Activated T-cell treated with anti-CD3 and anti-CD28 coated beads for 48 hours (primary cell): Measurements from ENCODE around the gene GPRIN1.
"Not testable (repeated sequence)": the region's sequence is repeated elsewhere in the genome, so short reads cannot be mapped to it uniquely, and the experiment has no call there.

Experiments used
- DNase-seq: peaks from one replicate; pipeline ENCODE4 v3.0.0-alpha.2; 2020; ENCODE audit warnings: low read depth

Gene GPRIN1

DNA sequence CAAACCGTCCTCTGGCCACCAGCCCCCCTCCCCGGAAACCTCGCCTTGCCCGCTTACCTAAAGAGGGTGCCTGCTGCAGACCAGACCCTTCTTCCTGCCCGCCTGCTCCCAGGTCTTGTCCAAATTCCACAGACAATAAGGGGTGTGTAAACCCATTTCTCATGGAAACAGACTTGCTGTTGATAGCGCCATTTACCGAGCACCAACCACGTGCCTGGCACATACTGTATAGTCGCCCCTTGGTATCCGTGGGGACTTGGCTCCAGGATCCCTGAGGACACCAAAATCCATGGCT, 35.7 kb downstream of the GPRIN1 start:
- DNase-seq = no peak

- DNase-seq = peak; percentile 71
Observed at GRCh38 chr5:176573564-176574296, 36.2 kb downstream of the GPRIN1 start.

DNA sequence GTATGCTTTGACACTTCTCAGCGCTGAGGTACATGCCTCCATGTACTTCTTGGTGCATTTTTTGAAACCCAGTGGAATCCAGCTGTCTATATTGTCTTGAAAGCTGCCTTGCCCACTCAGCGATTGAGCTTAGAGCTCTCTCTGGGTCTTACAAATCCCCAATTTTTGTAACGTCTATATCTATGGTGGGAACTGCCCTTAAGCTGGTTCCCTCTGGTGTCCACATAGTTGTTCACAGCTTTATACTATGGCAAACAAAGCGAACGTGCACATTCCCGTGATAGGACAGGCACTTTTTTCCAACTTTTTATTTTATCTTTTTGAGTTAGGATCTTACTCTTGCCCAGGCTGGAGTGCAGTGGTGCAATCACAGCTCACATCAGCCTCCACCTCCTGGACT, 39.9 kb downstream of the GPRIN1 start:
- DNase-seq = no peak

DNA sequence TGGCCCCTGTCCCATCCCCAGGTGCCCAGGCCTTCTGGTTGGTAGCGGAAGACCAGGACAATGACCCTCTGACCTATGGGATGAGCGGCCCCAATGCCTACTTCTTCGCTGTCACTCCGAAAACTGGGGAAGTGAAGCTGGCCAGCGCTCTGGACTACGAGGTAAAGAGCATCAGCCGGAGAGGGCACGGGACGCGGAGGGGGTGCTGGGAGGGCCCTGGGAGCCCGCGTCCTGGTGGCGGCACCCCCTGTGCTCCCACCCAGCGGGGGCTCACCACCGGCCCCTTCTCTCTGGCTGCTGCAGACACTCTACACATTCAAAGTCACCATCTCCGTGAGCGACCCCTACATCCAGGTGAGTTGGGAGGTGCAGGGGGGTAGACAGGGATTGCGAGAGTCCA, 41.3 kb downstream of the GPRIN1 start:
- DNase-seq = no peak

GRCh38 chr5:176565760-176566288, 44.1 kb downstream of the GPRIN1 start:
- no peak for DNase-seq

DNA sequence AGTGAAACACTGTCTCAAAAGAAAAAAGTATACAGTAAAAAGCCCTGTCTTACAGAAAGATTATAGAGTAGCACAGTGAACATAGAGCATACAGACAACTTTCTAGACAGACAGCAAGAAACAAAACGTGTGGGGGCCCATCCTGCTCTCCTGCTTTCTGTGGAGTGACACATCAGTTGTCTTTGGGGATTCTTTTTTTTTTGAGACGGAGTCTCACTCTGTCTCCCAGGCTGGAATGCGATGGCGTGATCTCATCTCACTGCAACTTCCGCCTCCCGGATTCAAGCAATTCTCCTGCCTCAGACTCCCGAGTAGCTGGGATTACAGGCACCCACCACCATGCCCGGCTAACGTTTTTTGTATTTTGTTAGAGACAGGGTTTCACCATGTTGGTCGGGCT, 46.0 kb downstream of the GPRIN1 start:
- DNase-seq = no peak

DNA sequence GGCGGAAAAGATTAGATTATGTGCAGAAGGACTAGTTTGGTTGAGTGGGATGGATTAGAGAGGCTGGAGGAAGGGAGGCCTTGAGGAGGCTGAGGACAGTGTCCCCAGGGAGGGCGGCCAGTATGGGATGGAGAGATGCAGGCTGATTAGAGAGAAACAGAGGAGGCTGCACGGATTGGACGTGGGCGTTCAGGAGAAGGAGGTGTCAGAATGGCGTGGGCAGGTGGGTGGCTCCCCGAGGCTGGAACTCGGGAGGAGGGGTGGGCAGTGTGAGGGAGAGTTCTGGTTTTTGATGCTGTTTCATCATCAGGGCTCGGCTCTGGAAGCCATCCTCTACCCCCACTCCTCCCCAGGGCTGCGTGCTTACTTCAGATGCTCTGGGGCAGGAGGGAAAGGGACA, 47.8 kb downstream of the GPRIN1 start:
- no peak for DNase-seq

DNA sequence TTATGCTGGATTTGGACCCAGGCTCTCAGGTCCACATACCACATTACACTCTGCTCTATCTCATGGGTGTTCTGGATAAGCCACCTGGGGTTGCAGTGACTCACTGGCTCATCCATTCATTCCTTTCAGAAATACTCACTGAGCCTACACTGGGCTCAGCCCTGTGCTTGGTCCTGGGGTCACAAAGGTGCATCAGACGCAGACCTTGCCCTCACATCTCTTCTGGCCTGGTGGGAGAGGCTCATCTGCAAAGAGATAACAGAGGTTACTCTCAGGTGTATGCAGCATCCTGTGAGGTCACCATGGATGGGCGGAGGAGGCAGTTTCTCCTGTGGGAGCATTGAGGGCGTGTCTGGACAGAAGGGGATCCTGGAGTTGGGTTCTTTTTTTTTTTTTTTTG, 48.7 kb downstream of the GPRIN1 start:
- DNase-seq = no peak

- DNase-seq = peak; percentile 39
Observed at GRCh38 chr5:176560364-176560763, 49.6 kb downstream of the GPRIN1 start.

DNA sequence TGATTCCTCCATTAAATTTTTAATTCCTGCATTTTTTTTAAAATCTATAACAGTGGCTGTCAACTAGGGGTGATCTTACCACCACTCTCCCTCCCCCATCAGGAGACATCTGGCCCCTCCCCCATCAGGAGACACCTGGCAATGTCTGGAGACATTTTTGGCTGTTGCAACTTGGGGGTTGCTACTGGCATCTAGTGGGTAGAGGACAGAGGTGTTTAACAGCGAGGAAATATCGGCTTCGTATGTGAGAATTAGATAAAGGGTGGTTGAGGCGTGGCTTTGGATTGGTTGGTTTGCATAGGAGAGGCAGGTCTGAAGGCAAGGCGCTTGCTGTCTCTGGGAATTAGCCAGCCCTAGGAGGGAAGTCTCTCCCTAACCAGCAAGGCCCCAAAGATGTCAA, 50.3 kb downstream of the GPRIN1 start:
- DNase-seq = no peak

- DNase-seq = no peak
Observed at GRCh38 chr5:176557846-176558245, 52.1 kb downstream of the GPRIN1 start.

- DNase-seq = no peak
Observed at GRCh38 chr5:176553260-176554085, 56.5 kb downstream of the GPRIN1 start.

DNA sequence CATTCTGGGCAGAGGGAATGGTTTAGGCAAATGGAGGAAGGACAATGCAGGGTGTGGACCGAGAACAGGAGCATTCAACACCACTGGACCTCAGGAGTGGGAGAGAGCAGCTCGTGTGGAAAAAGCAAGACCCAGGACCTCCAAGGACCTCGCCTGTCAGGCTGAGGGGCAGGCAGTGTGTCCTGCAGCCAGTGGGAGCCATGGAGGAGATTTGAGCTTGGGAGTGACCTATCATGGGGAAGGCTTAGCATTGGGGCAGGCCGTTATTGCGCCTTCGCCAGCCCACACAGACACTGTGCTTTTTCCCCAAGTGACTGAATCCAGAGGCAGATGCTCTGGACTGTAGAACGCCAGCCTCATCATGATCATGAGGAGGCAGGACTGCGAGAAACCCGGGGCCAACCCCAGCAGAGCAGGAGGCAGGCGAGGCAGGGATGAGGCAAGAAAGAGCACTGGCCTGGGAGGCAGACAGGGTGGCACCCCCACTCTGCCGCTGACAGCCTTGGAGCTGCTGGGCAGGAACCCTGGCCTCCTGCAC, 57.6 kb downstream of the GPRIN1 start:
- no peak for DNase-seq

DNA sequence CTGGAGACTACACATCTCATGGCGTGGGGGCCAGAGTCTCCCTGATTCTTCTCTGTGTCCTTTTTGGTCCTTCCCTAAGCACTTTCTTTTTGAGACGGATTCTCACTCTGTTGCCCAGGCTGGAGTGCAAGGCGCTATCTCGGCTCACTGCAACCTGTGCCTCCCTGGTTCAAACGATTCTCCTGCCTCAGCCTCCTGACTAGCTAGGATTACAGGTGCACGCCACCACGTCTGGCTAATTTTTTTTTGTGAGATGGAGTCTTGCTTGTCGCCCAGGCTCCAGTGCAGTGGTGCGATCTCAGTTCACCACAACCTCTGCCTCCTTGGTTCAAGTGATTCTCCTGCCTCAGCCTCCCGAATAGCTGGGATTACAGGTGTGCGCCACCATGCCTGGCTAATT, 59.0 kb downstream of the GPRIN1 start:
- not testable (repeated sequence) for DNase-seq

DNA sequence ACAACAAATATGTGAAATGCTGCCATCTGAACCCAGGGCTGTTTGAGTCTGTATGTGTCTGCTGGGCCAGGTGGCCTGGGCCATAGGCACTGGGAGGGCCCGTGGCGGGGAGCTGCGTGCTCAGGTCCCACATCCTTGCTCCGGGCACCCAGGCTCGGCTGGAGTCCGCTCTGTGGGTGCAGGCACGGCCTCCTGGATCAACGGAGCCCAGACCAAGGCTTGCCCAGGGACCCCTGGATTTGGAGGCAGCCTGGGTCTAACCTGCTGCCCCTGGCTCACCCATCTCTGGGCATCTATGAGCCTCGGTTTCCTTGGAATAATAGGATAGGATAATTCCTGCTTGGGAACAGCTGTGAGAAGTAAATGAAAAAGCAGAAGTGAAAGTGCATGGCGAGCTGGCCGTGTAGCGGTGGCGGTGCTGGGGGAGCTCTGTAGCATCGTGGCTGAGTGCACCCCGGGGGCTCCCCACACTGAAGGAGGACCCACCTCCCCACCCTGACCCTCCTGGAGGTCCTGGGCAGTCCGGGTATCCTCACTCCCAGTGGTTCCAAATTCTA, 59.6 kb downstream of the GPRIN1 start:
- DNase-seq = no peak

GRCh38 chr5:176549871-176550270, 60.1 kb downstream of the GPRIN1 start:
- DNase-seq = no peak

- no peak for DNase-seq
Observed at GRCh38 chr5:176548967-176549444, 61.0 kb downstream of the GPRIN1 start, which contains the start of gene CDHR2. Gene CDHR2 (plus strand): TSS chr5:176549342. CDS start chr5:176565353, 16,011 bp downstream.

DNA sequence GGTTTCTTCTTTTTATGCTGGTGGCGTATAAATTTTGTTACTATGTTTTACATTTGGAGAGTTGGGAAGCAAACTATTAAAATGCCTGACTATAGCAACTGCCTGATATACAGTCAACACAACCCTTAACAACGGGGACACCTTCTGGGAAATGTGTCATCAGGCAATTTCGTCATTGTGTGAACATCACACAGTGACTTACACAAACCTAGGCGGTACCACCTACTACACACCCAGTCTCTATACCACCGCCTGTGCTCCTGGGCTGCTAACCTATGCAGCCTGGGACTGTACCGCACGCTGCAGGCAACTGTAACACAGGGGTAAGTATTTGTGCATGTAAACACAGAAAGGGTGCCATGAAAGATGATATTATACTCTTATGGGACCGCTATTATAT, 62.2 kb downstream of the GPRIN1 start:
- no peak for DNase-seq
